Measurements from ENCODE around the gene CBARP.
"Not testable (repeated sequence)": the region's sequence is repeated elsewhere in the genome, so short reads cannot be mapped to it uniquely, and the experiment has no call there.

Gene CBARP

DNA sequence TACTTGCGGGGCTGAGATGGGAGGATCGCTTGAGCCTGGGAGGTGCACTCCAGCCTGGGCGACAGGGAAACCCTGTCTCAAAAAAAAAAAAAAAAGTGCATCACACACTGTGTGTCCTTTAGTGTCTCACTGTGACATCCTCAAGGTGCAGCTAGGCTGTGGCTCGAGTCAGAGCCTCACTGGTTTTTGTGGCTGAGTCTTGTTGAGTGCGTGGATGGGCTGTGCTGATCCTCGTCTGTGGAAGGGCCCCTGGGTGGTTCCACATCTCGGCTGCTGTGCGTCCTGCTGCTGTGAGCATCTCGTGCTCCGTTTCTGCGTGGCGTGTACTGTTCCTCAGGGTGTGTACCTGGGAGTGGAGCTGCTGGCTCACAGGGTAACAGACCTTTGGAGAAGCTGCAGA lies 21.0 kb downstream of the CBARP start:
- in situ Hi-C loops (cut with MboI; ENCODE audit: low sequenced_read_pairs): no loop called here

DNA sequence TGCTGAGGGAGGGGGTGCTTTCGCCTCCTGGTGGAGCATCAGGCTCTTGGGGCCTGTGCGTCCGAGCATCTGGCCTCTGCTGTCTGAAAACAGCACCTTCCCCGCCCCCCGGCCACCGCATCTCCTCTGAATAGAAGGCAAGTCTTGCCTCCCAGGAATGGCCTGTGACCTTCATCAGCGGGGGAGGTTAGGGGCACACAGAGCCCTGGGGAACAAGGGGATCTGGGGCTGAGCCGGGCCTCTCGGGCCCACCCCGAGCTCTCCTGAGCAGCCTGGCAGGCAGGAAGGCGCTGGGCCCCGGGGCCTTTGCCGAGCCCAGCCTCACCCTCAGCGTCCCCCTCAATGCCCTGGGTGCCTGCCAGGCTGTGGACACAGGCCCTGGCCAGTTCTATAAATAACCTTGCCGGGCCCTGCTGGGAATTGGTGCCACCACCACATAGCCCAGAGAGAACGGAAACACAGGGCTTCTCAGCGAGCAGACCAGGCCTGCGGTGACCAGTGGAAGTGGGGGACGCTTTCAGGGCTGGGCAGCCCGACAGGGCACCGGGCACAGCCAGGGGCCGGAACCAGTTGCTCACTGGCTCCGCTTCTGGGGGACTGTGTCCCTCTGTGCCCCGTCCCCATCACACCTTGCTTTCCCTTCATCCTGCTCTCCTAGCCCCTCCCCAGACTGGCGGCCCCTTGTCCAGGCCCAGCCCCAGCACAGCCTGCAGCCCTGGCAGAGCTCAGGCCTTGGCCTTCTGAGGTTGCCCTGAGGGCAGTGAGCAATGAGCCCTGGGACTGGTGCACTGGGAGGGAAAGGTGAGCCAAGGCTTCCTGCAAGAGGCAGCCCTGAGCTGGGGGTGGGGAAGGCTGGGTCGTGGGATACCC lies 22.7 kb downstream of the CBARP start:
- in situ Hi-C loops (cut with MboI; ENCODE audit: low sequenced_read_pairs): no loop called here

DNA sequence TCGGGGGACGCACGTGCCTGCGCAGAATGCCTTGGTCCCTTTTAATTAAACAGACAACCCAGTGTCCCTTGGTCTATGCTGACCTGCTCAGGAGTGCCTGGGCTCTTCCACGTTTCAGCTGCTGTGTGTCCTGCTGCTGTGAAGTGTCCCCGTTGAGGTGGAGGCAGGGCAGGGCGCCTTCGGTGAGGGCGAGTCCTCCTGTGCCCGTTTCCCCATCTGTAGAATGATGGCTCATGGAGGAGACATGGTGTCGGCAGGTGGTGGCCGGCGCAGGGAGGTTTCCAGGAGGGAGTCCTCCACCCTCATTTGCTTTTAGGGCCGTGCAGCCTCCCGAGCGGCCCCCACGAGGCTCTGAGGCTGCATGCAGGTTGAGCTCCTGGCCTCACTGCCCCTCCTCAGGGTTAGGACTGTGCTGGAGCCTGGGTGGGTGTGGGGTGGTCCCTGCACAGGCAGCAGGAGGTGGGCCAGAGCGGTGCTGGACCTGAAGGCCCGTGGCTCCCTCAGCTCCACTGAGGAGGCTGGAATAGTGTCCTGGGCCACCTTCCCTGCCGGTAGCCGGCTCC lies 23.4 kb downstream of the CBARP start:
- in situ Hi-C loops (cut with MboI; ENCODE audit: low sequenced_read_pairs): no loop called here

DNA sequence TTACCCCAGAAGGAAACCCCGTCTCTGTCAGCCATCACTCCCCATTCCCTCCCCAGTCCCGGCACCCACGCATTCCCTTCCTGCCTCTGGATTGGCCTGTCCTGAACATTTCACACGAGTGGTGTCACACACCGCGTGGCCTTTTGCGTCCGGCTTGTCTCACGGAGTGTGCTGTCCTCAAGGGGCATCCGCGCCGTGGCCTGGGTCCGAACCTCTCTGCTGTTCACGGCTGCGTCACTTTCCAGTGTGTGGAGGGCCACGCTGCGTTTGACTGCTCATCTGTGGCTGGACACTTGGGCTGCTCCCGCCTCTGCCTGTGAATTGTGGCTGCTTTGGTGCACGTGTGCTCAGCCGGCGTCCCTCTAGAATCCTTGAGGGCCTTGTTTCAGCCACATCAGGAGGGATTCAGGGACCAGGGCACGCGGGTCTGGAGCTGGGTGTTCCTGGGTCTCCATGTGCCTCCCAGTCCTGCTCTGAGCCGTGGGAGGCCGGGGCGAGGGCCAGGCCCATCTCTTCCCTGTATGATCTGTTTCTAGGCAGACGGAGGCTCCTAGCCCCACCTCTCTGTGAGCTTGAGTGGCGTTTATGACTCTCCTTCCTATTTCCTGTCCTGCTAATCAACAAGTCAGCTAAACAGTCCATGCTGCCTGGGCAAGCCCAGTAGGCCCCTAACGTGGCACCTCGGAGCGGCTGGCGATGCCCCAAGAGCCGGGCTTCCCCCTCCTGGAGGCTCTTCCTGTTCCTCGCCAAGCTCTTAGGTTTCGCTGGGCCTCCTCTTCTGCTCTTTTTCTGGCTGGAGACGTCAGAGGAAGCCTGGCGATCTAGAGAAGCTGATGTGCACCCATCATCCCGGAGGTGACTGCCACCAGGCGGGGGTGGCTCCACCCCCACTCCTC lies 24.2 kb downstream of the CBARP start:
- in situ Hi-C loops (cut with MboI; ENCODE audit: low sequenced_read_pairs): no loop called here

DNA sequence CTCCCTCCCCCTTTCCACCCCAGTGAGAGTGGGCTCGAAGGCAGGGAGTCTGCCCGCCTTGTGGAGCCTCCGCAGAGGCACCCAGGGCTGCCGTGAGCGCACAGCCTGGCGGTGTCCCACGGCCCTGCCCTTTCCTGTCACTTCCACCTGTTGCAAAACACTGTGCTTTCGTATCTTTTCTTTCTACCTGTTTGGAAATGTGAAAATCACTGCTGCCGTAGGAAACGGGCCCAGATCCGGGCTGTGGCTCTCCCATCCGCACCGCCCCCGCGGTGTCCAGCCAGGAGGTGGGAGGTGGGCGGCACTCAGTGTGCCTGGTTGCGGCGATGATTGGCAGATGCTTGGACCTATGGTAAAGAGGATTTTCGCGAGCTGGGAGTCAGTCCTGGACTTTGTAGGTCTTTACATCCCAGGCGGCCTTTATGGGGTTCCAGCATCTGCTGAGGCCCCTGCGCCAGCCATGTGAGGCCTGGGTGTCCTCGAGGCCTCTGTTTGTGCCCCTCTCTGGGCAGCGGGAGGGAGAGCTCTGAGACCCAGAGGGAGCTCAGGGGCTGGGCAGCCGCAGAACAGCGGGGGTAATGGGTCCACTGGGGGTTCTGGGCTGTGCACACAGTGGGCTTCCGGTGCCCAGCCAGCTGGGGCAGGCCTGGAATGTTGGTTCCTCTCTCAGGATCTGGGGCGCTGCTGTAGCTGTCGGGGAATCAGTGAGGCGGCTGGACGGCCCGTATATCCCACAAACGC lies 26.1 kb downstream of the CBARP start:
- in situ Hi-C loops (cut with MboI; ENCODE audit: low sequenced_read_pairs): no loop called here

DNA sequence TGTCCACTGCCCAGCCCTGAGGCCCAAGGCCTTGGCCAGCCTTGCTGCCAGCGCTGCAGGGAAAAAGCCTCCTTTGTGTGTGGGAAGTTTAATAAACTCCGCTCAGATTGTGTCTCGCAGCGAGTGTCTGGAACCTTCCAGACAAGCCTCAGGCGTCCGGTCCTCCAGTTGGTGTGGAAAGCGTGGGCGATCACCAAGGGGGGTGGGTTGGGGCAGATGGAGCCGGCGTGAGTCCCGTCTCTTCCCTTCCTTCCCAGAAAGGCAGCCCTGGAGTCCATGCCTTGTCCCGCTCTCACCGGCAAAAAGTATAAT lies 27.6 kb downstream of the CBARP start:
- in situ Hi-C loops (cut with MboI; ENCODE audit: low sequenced_read_pairs): no loop called here

DNA sequence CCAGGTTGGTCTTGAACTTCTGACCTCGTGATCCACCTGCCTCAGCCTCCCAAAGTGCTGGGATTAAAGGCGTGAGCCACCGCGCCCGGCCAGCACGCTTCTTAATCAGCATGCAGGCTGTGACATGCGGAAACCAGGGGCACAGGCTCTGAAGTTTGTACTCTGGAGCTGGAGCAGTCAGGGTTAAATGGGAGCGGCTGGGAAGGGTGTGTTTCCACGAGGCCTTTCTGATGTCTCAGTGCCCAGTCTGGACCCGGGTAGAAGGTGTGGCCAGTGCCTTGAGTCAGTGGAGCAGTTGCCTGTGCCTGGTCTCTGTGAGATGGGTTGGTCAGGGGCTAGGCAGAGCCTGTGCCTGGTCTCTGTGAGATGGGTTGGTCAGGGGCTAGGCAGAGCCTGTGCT lies 29.0 kb downstream of the CBARP start:
- in situ Hi-C loops (cut with MboI; ENCODE audit: low sequenced_read_pairs): not testable (repeated sequence)

DNA sequence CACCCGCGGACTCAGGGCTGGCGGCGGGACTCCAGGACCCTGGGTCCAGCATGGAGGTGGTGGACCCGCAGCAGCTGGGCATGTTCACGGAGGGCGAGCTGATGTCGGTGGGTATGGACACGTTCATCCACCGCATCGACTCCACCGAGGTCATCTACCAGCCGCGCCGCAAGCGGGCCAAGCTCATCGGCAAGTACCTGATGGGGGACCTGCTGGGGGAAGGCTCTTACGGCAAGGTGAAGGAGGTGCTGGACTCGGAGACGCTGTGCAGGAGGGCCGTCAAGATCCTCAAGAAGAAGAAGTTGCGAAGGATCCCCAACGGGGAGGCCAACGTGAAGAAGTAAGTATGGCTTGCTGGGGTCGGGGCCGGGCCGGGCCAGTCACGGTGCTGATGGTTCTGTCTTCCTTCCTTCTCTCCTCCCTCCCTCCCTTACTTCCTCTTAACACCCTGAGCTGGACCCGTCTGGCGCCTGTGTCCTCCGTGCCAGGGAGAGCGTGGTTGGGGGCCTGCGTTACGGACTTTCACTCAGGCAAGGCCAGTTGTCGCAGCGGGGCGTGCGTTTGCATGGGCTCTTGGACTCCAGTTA lies 30.8 kb downstream of the CBARP start:
- in situ Hi-C loops (cut with MboI; ENCODE audit: low sequenced_read_pairs): no loop called here

DNA sequence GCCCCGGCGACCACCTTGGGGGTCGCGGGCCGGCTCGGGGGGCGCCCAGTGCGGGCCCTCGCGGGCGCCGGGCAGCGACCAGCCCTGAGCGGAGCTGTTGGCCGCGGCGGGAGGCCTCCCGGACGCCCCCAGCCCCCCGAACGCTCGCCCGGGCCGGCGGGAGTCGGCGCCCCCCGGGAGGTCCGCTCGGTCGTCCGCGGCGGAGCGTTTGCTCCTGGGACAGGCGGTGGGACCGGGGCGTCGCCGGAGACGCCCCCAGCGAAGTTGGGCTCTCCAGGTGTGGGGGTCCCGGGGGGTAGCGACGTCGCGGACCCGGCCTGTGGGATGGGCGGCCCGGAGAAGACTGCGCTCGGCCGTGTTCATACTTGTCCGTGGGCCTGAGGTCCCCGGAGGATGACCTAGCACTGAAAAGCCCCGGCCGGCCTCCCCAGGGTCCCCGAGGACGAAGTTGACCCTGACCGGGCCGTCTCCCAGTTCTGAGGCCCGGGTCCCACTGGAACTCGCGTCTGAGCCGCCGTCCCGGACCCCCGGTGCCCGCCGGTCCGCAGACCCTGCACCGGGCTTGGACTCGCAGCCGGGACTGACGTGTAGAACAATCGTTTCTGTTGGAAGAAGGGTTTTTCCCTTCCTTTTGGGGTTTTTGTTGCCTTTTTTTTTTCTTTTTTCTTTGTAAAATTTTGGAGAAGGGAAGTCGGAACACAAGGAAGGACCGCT lies 31.5 kb downstream of the CBARP start:
- in situ Hi-C loops (cut with MboI; ENCODE audit: low sequenced_read_pairs): no loop called here

DNA sequence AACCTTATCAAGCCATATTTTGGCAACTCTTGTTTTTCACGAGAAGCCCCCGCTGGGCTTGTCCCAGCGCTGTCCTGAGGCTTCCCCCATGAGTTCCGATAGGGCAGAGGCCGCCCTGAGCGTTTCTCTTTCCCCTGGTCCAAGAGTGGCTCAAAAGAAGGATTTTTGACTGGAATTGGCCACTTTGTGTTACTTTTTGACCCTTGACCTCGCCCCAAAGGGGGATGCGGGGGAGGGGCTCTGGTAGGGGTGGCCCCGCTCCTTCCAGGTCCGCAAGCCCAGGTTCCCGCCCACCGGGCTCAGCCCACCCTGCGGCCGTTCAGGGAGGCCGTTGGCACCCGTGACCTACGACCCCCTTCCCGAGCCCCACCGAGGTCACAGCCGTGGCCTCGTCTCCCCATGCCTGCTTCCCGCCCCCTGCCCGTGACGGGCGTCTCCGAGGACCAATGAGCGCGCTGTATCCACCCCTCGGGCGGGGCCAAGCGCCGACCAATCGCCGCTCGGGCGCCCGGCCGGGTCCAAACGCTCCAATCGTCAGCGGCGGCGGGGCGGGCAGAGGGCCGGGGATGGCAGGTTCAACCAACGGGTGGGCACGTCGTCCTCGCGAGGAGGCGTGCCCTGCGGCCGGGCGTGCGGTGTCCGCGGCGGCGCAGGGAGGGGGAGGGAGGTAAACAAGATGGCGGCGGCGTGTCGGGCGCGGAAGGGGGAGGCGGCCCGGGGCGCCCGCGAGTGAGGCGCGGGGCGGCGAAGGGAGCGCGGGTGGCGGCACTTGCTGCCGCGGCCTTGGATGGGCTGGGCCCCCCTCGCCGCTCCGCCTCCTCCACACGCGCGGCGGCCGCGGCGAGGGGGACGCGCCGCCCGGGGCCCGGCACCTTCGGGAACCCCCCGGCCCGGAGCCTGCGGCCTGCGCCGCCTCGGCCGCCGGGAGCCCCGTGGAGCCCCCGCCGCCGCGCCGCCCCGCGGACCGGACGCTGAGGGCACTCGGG lies 32.4 kb downstream of the CBARP start, which contains the start of gene STK11:
TSS of gene STK11 (plus strand) at position 665 of the 986 bp plus-strand sequence. CDS start 1,136 bp downstream, outside the sequence.
- in situ Hi-C loops (cut with MboI; ENCODE audit: low sequenced_read_pairs): no loop called here

DNA sequence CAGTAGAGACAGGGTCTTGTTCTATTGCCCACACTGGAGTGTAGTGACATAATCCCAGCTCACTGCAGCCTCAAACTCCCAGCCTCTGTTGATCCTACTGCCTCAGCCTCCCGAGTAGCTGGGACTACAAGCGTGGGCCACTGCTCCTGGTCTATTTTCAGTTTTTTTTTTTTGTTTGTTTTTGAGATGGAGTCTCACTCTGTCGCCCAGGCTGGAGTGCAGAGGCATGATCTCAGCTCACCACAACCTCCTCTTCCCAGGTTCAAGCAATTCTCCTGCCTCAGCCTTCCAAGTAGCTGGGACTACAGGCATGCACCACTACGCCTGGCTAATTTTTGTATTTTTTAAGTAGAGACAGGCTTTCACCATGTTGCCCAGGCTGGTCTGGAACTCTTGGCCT lies 37.2 kb downstream of the CBARP start:
- in situ Hi-C loops (cut with MboI; ENCODE audit: low sequenced_read_pairs): not testable (repeated sequence)

DNA sequence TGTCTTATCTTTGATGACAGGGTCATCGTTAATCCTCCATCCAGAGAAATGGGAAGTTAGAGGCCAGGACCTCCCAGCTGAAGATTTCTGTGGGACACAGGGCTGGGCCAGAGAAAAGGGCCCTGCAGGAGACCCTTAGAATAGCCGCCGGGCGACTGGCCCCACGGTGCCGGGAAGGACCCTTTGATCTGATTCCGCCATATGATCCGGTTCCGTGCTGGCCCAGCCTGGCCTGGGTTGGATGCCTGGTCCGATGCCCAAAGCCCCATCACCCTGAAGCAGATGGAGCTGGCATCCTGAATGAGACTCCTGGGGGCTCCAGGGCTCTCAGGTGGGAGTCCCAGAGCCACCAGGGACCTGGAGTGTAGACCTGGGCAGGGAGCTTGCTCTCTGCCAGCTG lies 38.3 kb downstream of the CBARP start:
- in situ Hi-C loops (cut with MboI; ENCODE audit: low sequenced_read_pairs): no loop called here

DNA sequence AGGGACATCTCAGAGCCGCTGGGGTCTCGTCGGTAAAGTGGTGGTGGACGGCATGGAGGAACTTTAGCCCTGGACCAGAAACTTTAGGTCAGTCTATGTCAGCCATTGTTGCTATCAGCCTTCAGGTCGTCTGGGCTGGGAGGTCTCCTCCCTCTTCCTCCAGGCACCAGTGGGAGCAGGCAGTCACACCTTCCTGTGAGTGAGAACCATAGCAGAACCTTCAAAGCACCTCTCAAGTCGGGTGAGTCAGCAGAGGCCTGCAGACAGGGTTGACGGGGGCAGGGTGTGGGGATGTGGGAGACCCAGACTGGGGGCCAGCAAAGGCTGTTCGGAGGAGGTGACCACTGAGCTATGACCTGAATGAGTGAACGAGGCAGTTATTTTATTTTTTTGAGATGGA lies 48.4 kb downstream of the CBARP start:
- in situ Hi-C loops (cut with MboI; ENCODE audit: low sequenced_read_pairs): no loop called here

DNA sequence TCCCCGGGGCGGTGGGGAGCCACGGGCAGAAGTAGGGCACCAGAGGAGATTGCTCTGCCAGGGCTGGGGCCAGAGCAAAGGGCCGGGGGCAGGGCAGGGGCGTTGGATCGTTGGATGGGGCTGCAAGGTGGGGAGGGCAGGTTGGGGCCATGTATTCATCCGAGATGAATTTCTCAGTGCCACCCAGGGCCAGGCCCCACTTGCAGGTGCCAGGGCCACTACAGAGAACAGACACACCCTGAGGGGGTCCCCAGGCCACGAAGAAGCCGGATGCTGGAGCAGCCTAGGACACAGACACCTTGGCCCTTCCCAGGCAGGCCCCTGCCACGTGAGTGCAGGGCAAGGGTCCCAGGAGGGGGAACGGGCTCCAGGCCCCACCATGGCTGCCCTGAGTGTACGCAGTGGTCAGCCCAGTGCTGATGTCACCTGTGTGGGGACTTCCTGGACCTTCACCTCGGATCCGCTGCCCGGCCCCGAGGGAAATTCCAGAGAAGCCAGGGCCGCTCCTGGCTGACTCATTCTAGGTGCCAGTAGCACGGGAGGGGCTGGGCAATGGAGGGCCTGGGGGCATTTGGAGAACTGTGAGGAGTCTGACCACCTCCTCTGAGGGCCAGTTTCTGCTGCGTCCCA lies 54.1 kb downstream of the CBARP start:
- in situ Hi-C loops (cut with MboI; ENCODE audit: low sequenced_read_pairs): no loop called here

DNA sequence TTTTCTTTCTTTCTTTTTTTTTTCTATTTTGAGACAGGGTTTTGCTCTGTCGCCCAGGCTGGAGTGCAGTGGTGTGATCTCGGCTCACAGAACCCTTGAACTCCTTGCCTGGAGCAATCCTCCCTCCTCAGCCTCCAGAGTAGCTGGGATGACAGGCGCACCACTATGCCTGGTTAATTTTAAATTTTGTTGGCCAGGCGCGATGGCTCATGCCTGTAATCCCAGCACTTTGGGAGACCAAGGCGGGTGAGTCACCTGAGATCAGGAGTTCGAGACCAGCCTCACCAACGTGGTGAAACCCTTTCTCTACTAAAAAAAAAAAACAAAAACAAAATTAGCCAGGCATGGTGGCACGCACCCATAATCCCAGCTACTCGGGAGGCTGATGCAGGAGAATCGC lies 55.1 kb downstream of the CBARP start:
- in situ Hi-C loops (cut with MboI; ENCODE audit: low sequenced_read_pairs): no loop called here

DNA sequence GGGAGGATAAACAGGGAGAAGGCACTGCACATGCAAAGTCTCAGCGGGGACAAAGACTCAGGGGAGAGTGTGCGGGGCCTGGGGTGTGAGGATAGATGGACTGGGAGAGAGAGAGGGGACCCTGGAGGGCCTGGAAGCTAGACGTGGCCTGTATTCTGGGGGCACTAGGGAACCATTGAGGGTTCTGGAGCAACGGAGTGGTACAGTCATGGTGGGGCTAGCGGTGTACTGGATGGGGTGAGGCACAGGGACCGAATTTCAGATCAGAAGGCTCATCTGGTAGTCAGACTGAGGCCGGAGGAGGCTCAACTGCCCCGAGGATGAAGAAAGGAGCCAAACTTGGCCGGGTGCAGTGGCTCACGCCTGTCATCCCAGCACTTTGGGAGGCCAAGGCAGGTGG lies 55.7 kb downstream of the CBARP start:
- in situ Hi-C loops (cut with MboI; ENCODE audit: low sequenced_read_pairs): no loop called here

DNA sequence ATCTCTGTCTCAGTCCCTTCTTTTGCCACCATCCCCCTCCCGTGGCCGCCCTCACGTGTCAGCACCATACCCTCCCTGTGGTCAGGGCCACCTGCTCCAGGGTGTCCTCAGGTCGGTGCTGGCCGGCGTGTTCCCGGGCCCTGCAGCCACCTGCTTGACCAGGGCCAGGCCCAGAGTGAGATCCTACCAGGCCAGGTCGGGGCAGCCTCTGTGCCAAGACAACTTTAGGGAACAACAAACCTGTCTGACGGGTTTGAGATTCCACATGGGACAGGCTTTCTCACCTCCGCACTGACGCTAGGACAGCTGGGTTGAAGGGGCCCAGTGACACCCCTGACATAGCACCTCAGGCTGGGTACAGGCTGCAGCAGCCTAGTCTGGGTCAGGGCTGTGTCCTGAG lies 56.2 kb downstream of the CBARP start:
- in situ Hi-C loops (cut with MboI; ENCODE audit: low sequenced_read_pairs): no loop called here

Data from HL-60/S4 (cell line).